ENCODE measurements around the gene RPL22L1. TPM values are rescaled to one million over a fixed set of nuclear protein-coding genes. Genes with fewer than 3 reads are reported as not detected.

RPL22L1 gene
- polyA plus RNA-seq, 1 donor (not counting 4 experiments of a cell fraction or from before 2014, with no cell fraction given): 277 TPM

DNA sequence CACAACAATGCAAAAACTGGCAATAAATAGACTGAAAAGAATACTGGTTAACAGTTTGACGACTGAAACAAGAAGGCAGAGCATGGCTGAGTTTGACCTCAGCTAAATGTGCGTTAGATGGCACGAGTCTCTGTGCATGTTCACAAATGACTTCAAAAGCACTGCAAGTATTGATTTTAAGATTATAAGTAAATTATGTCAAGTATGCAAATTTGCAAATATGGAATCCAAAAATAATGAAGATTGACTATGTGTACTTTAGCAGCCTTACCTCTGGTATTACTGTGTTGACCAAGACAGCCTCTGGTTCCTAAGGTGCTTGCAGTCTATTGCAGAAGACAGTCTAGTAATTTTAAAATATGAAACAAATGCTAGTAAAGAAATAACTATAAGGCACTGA, 41.1 kb upstream of the RPL22L1 start:
- dilution Hi-C loops (cut with MboI; ENCODE audit: extremely low pct_ligation_motif_present, low sequenced_read_pairs): no loop called here
- Histone ChIP-seq H3K9me1 (ENCODE audit: control insufficient read depth, extremely low read depth, insufficient read depth, low read length) (no peaks in the 10 kb centered on the region), H3K4me1 (ENCODE audit: control insufficient read depth, extremely low read depth, insufficient read depth, low read length) (peaks cover 15% of the 10 kb centered on the region), H3K27ac (ENCODE audit: control insufficient read depth, insufficient read depth, low read length) (no peak overlapping the region), H3K4me3 (ENCODE audit: control insufficient read depth in 2 of 3, extremely low read depth in 1 of 3, insufficient read depth in 2 of 3, low read depth in 1 of 3, low read length in 3 of 3) (no peak overlapping the region), H4K20me1 (ENCODE audit: control insufficient read depth, extremely low read depth, insufficient read depth, low read length) (no peaks in the 10 kb centered on the region), H2AFZ (ENCODE audit: control insufficient read depth, low read length) (no peak overlapping the region), H3K27me3 (ENCODE audit: control insufficient read depth, extremely low read depth, insufficient read depth, low read length) (no peaks in the 10 kb centered on the region), H3K79me2 (ENCODE audit: control insufficient read depth, insufficient read depth, low read length) (peaks cover 5% of the 10 kb centered on the region), H3K9ac (ENCODE audit: control insufficient read depth, extremely low read depth, insufficient read depth, low read length) (no peak overlapping the region), H3K9me3 (ENCODE audit: control insufficient read depth, low read depth, low read length) (peaks cover 9% of the 10 kb centered on the region), H3K36me3 (ENCODE audit: control insufficient read depth in 2 of 2, extremely low read depth in 1 of 2, insufficient read depth in 2 of 2, low read length in 2 of 2) (no peaks in the 10 kb centered on the region), H3K4me2 (ENCODE audit: control insufficient read depth, extremely low read depth, insufficient read depth, low read depth, low read length) (no peak overlapping the region)
- no peak for TF ChIP-seq EZH2 (IDR thresholded peaks at IDR 0.05; ENCODE audit: low read length)
- TF ChIP-seq, protein P1, sequence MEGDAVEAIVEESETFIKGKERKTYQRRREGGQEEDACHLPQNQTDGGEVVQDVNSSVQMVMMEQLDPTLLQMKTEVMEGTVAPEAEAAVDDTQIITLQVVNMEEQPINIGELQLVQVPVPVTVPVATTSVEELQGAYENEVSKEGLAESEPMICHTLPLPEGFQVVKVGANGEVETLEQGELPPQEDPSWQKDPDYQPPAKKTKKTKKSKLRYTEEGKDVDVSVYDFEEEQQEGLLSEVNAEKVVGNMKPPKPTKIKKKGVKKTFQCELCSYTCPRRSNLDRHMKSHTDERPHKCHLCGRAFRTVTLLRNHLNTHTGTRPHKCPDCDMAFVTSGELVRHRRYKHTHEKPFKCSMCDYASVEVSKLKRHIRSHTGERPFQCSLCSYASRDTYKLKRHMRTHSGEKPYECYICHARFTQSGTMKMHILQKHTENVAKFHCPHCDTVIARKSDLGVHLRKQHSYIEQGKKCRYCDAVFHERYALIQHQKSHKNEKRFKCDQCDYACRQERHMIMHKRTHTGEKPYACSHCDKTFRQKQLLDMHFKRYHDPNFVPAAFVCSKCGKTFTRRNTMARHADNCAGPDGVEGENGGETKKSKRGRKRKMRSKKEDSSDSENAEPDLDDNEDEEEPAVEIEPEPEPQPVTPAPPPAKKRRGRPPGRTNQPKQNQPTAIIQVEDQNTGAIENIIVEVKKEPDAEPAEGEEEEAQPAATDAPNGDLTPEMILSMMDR (optimal IDR thresholded peaks at IDR 0.05 in 1 of 3, IDR thresholded peaks at IDR 0.05 in 1 of 3, conservative IDR thresholded peaks at IDR 0.05 in 1 of 3; ENCODE audit: extremely low read depth in 1 of 3, insufficient read depth in 2 of 3, low read length in 3 of 3): no peak
- FAIRE-seq (no peak), DNase-seq (ENCODE audit: low read depth, low spot score) (no peak)

DNA sequence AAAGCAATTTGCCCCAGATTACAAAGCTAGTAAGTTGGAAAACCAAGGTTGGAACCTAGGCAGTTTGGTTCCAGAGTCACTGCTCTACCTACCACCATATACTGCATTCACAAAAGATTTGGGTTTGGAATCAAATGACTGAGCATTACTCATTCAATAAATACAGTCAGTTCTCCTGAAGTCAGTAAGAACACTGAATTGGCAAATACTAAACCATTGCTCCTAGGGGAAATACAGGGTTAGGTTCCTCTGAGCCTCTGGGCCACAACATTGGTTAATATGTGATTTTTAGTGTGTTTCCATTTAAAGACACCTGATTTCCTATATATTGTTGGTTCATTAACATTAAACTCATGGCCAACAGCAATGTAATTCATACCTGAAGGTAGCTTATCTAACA, 40.5 kb upstream of the RPL22L1 start:
- Histone ChIP-seq H2AFZ (ENCODE audit: control insufficient read depth, low read length) (no peak overlapping the region), H3K9ac (ENCODE audit: control insufficient read depth, extremely low read depth, insufficient read depth, low read length) (no peak overlapping the region), H3K9me1 (ENCODE audit: control insufficient read depth, extremely low read depth, insufficient read depth, low read length) (no peaks in the 10 kb centered on the region), H3K27me3 (ENCODE audit: control insufficient read depth, extremely low read depth, insufficient read depth, low read length) (no peaks in the 10 kb centered on the region), H3K36me3 (ENCODE audit: control insufficient read depth in 2 of 2, extremely low read depth in 1 of 2, insufficient read depth in 2 of 2, low read length in 2 of 2) (no peaks in the 10 kb centered on the region), H3K4me2 (ENCODE audit: control insufficient read depth, extremely low read depth, insufficient read depth, low read depth, low read length) (no peak overlapping the region), H4K20me1 (ENCODE audit: control insufficient read depth, extremely low read depth, insufficient read depth, low read length) (no peaks in the 10 kb centered on the region), H3K4me1 (ENCODE audit: control insufficient read depth, extremely low read depth, insufficient read depth, low read length) (peaks cover 15% of the 10 kb centered on the region), H3K9me3 (ENCODE audit: control insufficient read depth, low read depth, low read length) (peaks cover 9% of the 10 kb centered on the region), H3K79me2 (ENCODE audit: control insufficient read depth, insufficient read depth, low read length) (peaks cover 5% of the 10 kb centered on the region), H3K27ac (ENCODE audit: control insufficient read depth, insufficient read depth, low read length) (no peak overlapping the region), H3K4me3 (ENCODE audit: control insufficient read depth in 2 of 3, extremely low read depth in 1 of 3, insufficient read depth in 2 of 3, low read depth in 1 of 3, low read length in 3 of 3) (no peak overlapping the region)
- dilution Hi-C loops (cut with MboI; ENCODE audit: extremely low pct_ligation_motif_present, low sequenced_read_pairs): no loop called here
- TF ChIP-seq, protein P1 (optimal IDR thresholded peaks at IDR 0.05 in 1 of 3, IDR thresholded peaks at IDR 0.05 in 1 of 3, conservative IDR thresholded peaks at IDR 0.05 in 1 of 3; ENCODE audit: extremely low read depth in 1 of 3, insufficient read depth in 2 of 3, low read length in 3 of 3): no peak
- TF ChIP-seq EZH2 (IDR thresholded peaks at IDR 0.05; ENCODE audit: low read length): no peak
- no peak for DNase-seq (ENCODE audit: low read depth, low spot score)
- FAIRE-seq: no peak
